HCT116 (cell line): ENCODE results near the gene RYR2. TPM values are rescaled to one million over a fixed set of nuclear protein-coding genes. Genes with fewer than 3 reads are reported as not detected.
"Not testable (repeated sequence)": the region's sequence is repeated elsewhere in the genome, so short reads cannot be mapped to it uniquely, and the experiment has no call there.

Experiments used
- ATAC-seq: fragments of 200-7000 bp; cut with Tn5 transposase; 2 replicates; pipeline ENCODE4 v1.9.1; 2020; ENCODE audit warnings: mild to moderate bottlenecking, moderate library complexity
- BruUV-seq: library from RNA; stranded (reverse); fragments of 400-500 nt; replicated peaks from 2 replicates; lab custom pipeline; 2021; lab: Mats Ljungman, UMichigan
- CTCF ChIA-PET: fragments of 300-600 bp; sonication (Branson Sonifier 250); formaldehyde crosslinking; loops from one replicate; lab custom pipeline; 2021; ENCODE audit warnings: antibody characterized with exemption; lab: Charles Lee
- POLR2A ChIA-PET: fragments of 300-600, 350-600 bp; sonication (Branson Sonifier 250); formaldehyde crosslinking; loops from one replicate; lab custom pipeline; 2021; ENCODE audit warnings: antibody characterized with exemption; lab: Charles Lee
- RAD21 ChIA-PET, 2 experiments: fragments of 300-600 bp; sonication (Branson Sonifier 250); formaldehyde crosslinking; loops; one replicate each; lab custom pipeline; 2023; ENCODE audit warnings: low total read pairs in 2 of 2; ENCODE audit not compliant: uncharacterized antibody in 2 of 2, unreplicated experiment in 2 of 2, low non-redundant PET in 1 of 2; lab: Charles Lee
- DNase-seq: peaks from one replicate; pipeline ENCODE4 v3.0.0-alpha.2; 2010; ENCODE audit warnings: low read depth, low spot score
- H2AFZ ChIP-seq: fragments of 200-600 bp; shearing (Covaris generic), sonication (generic); 2 replicates; pipeline ENCODE4 v1.6.1; 2017; ENCODE audit warnings: low read depth, mixed run types, mixed read lengths, antibody characterized with exemption, low read length; ENCODE audit not compliant: poor library complexity, severe bottlenecking
- H3K27ac ChIP-seq: 2 replicates; pipeline ENCODE4 v1.5.1; 2012; ENCODE audit warnings: low read depth, low read length
- H3K27me3 ChIP-seq: fragments of 200-600 bp; sonication (generic); 2 replicates; pipeline ENCODE4 v1.6.1; 2016; ENCODE audit warnings: mixed run types, low read length, mixed read lengths; ENCODE audit not compliant: insufficient read depth
- H3K36me3 ChIP-seq, 2 experiments: fragments of 200-500 bp in 1 of 2; fragments of 200-600 bp in 1 of 2; sonication (Bioruptor generic) in 1 of 2; sonication (generic) in 1 of 2; 2 replicates each; pipeline versions ENCODE4 v1.5.1 to v1.6.1; 2014 to 2016; ENCODE audit warnings: low read length in 2 of 2, inconsistent platforms in 1 of 2, mixed read lengths in 1 of 2, mixed run types in 1 of 2; ENCODE audit not compliant: insufficient read depth in 2 of 2, control insufficient read depth in 1 of 2
- H3K4me1 ChIP-seq, 2 experiments: fragments of 200-600 bp in 1 of 2; sonication (generic) in 1 of 2; 2 replicates each; pipeline versions ENCODE4 v1.5.1 to v1.6.1; 2012 to 2017; ENCODE audit warnings: low read length in 2 of 2, inconsistent platforms in 1 of 2, mild to moderate bottlenecking in 1 of 2, mixed read lengths in 1 of 2, mixed run types in 1 of 2, moderate library complexity in 1 of 2; ENCODE audit not compliant: insufficient read depth in 2 of 2, control insufficient read depth in 1 of 2
- H3K4me2 ChIP-seq: fragments of 200-600 bp; sonication (generic); 2 replicates; pipeline ENCODE4 v1.6.1; 2017; ENCODE audit warnings: mixed run types, low read length, mixed read lengths
- H3K4me3 ChIP-seq, 2 experiments: fragments of 200-600 bp in 1 of 2; sonication (generic) in 1 of 2; replicated peaks in 1 of 2; 2 replicates each; pipeline ENCODE4 v1.5.1; 2011 to 2016; ENCODE audit warnings: low read length in 2 of 2, control low read depth in 1 of 2, low read depth in 1 of 2, mild to moderate bottlenecking in 1 of 2, mixed read lengths in 1 of 2, mixed run types in 1 of 2
- H3K79me2 ChIP-seq: fragments of 200-600 bp; sonication (generic); 2 replicates; pipeline ENCODE4 v1.6.1; 2017; ENCODE audit warnings: mild to moderate bottlenecking, mixed run types, low read length, moderate library complexity, mixed read lengths; ENCODE audit not compliant: insufficient read depth
- H3K9ac ChIP-seq: fragments of 200-600 bp; sonication (generic); 2 replicates; pipeline ENCODE4 v1.6.1; 2016; ENCODE audit warnings: low read length, mixed read lengths
- H3K9me2 ChIP-seq: fragments of 200-600 bp; sonication (generic), shearing (Covaris generic); 2 replicates; pipeline ENCODE4 v1.6.1; 2017; ENCODE audit warnings: mixed run types, mild to moderate bottlenecking, moderate library complexity; ENCODE audit not compliant: insufficient read depth
- H3K9me3 ChIP-seq, 2 experiments: fragments of 200-500 bp in 1 of 2; fragments of 200-600 bp in 1 of 2; sonication (Bioruptor generic) in 1 of 2; sonication (generic) in 1 of 2; 2 replicates each; pipeline ENCODE4 v1.6.1; 2014 to 2017; ENCODE audit warnings: low read length in 2 of 2, mixed read lengths in 2 of 2, inconsistent platforms in 1 of 2, low read depth in 1 of 2, mild to moderate bottlenecking in 1 of 2, mixed run types in 1 of 2, moderate library complexity in 1 of 2; ENCODE audit not compliant: control insufficient read depth in 1 of 2, insufficient read depth in 1 of 2
- H4K20me1 ChIP-seq: fragments of 200-600 bp; sonication (generic), shearing (Covaris generic); 2 replicates; pipeline ENCODE4 v1.6.1; 2017; ENCODE audit warnings: mixed run types, mild to moderate bottlenecking, moderate library complexity; ENCODE audit not compliant: insufficient read depth
- EGR1 ChIP-seq: IDR thresholded peaks from 2 replicates; pipeline ENCODE4 v1.6.1; 2012; ENCODE audit warnings: low read depth
- SRF ChIP-seq: IDR thresholded peaks from 2 replicates; pipeline ENCODE4 v1.6.1; 2012; ENCODE audit warnings: low read depth
- YY1 ChIP-seq: IDR thresholded peaks from 2 replicates; pipeline ENCODE4 v1.6.1; 2011; ENCODE audit warnings: low read length, low read depth, moderate library complexity, mild to moderate bottlenecking; ENCODE audit not compliant: insufficient replicate concordance; ENCODE audit errors: extremely low read depth
- ZFX ChIP-seq: fragments of 450-650 bp; IDR thresholded peaks from 2 replicates; pipeline ENCODE4 v1.6.1; 2017
- intact Hi-C: fragments of 100-400 bp; cut with micrococcal nuclease; formaldehyde crosslinking; loops from 2 replicates; pipeline ENCODE4 v1.10.0; 2022
- total RNA-seq: library from RNA; stranded (reverse); gene quantifications from one replicate; pipeline ENCODE4 v1.2.1, GENCODE V29; 2021; ENCODE audit not compliant: unreplicated experiment

Gene RYR2
- total RNA-seq, 1 experiment from 2014 or later, result 0.02 TPM

DNA sequence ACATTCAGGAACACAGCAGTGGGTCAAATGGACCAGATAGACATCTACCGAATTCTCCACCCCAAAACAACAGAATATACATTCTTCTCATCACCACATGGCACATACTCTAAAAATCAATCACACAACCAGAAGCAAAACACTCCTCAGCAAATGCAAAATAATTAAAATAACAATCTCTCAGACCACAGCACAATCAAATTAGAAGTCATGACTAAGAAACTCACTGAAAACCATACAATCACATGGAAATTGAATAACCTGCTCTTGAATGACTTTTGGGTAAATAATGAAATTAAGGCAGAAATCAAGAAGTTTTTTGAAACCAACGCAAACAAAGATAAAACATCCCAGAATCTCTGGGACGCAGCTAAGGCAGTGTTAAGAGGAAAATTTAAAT lies 799.5 kb downstream of the RYR2 start:
- TF ChIP-seq EGR1 (no peak), SRF (no peak), YY1 (no peak), ZFX (no peak)
- H3K27me3 ChIP-seq, result no peaks in the 10 kb centered on the region
- H3K9ac ChIP-seq, result no peak overlapping the region
- H4K20me1 ChIP-seq, result no peaks in the 10 kb centered on the region
- no peak overlapping the region for H3K4me3 ChIP-seq
- H3K4me2 ChIP-seq, result no peak overlapping the region
- H3K9me3 ChIP-seq, result peaks cover under 1 to 9% of the 10 kb centered on the region in 2 experiments; a peak in 2 of 4 replicates
- BruUV-seq, result no TSS peak
- DNase-seq (no peak), ATAC-seq (no peak)
- no peaks in the 10 kb centered on the region for H3K36me3 ChIP-seq
- intact Hi-C loops, result no loop called here
- ChIA-PET POLR2A (no interaction called here), RAD21 (no interaction called here), CTCF (no interaction called here)
- H3K79me2 ChIP-seq, result no peaks in the 10 kb centered on the region
- H3K9me2 ChIP-seq, result no peaks in the 10 kb centered on the region
- no peak overlapping the region for H2AFZ ChIP-seq
- no peaks in the 10 kb centered on the region for H3K4me1 ChIP-seq
- H3K27ac ChIP-seq, result no peak overlapping the region

DNA sequence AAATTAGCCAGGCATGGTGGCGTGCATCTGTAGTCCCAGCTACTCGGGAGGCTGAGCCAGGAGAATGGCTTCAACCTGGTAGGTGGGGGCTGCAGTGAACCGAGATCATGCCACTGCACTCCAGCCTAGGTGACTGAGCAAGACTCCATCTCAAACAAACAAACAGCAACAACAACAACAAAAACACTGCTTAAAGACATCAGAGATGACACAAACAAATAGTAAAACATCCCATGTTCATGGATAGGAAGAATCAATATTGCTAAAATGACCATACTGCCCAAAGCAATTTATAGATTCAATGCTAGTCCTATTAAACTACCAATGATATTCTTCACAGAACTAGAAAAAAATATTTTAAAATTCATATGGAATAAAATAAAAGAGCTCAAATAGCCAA lies 801.5 kb downstream of the RYR2 start:
- H3K27ac ChIP-seq, H3K4me3 ChIP-seq, H3K4me2 ChIP-seq, H3K9ac ChIP-seq, intact Hi-C loops, H3K36me3 ChIP-seq, ATAC-seq, DNase-seq, H3K27me3 ChIP-seq, POLR2A ChIA-PET, H2AFZ ChIP-seq, H3K9me2 ChIP-seq, BruUV-seq, H3K9me3 ChIP-seq, H3K4me1 ChIP-seq, H3K79me2 ChIP-seq, H4K20me1 ChIP-seq, CTCF ChIA-PET, RAD21 ChIA-PET: not testable (repeated sequence)
